Measurements from ENCODE around the gene WDFY4. TPM values are rescaled to one million over a fixed set of nuclear protein-coding genes. Genes with fewer than 3 reads are reported as not detected.

The WDFY4 gene
- polyA plus RNA-seq, 1 of the 3 experiments (the other 2 are of a cell fraction) = not detected

DNA sequence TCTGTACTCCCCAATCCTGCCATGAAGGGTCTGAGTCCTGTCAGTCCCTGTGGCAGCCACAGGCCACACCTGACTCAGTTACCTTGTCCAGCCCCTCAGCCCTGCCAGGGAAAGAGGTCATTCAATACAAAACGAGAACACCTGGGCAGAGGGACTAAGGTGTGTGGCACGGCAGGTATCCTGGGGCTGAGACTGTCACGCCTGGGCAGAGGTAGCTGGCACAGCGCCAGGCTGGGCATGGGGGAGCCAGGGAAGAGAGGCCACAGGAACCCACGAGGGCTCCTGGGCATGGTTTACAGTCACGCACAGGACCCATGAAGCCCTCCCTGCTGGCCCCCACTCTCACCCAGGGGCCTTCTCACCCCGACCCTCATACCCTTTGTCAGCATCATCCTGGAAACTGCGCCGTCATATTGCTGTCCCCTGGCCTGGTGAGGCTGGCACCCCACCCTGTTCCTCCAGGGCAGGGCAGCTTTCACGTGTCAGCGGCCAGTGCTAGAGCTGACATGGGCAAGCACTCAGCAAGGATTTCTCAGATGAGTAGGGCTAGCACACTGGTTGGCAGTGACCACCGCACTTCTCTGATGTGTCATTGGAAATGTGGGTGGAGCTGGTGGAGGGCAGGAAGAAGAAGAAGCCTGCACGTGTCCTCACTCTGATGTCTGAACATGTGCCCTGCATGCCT lies 212.2 kb downstream of the WDFY4 start (continued):
- TF ChIP-seq, protein P1, sequence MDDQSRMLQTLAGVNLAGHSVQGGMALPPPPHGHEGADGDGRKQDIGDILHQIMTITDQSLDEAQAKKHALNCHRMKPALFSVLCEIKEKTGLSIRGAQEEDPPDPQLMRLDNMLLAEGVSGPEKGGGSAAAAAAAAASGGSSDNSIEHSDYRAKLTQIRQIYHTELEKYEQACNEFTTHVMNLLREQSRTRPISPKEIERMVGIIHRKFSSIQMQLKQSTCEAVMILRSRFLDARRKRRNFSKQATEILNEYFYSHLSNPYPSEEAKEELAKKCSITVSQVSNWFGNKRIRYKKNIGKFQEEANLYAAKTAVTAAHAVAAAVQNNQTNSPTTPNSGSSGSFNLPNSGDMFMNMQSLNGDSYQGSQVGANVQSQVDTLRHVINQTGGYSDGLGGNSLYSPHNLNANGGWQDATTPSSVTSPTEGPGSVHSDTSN (IDR thresholded peaks at IDR 0.05) = no peak

DNA sequence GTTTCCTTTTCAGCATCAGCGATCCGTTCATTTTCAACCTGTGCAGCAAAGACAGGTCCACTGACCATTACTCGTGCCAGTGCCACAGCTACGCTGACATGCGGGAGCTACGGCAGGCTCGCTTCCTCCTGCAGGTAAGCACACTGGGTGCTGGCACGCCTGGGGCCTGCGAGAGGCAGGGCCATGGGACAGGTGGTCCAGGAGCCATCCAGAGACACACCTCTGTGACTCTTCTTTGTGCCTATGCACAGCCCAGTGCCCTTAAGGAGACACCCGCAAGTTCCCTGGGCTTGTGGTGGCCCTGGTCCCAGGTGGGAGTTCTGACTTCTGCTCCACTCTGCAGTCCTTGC lies 212.7 kb downstream of the WDFY4 start:
- CTCF ChIA-PET = interaction anchor here (1.5 kb wide), 1 partner anchor 13 kb away, joined by 3 read pairs; no protein-coding TSS in a partner anchor
- no peak for DNase-seq
- no peak overlapping the region for H2AFZ ChIP-seq (ENCODE audit: low read depth)

DNA sequence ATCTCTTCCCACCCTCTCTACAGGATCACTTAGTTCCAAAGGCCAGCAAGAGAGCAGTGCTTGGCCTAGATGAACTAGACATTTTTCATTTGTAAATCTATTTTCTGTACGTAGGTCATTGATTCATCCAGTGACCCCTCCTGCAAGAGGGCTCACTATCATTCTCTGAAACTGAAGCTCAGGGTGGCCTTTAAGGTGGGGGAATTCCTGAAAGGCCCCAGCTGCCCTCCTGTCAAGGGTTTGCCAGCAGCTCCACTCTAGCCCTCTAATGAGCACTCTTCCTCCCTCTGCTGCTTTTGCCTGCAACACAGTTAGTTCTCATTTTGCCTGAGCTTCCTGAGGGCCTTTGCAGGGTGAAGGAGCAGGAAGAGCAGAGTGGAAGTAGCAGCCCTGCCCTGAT lies 213.8 kb downstream of the WDFY4 start:
- ChIA-PET CTCF (interaction anchor here (1.5 kb wide), 2 partner anchors 9 to 14 kb away, joined by 3 read pairs; no protein-coding TSS in a partner anchor), POLR2A (no interaction called here)
- no peaks in the 10 kb centered on the region for H3K79me2 ChIP-seq (ENCODE audit: insufficient read depth)
- H3K27ac ChIP-seq (ENCODE audit: low read depth in 2 of 2, low read length in 1 of 2) = no peak overlapping the region
- no peaks in the 10 kb centered on the region for H3K9me3 ChIP-seq
- no peak overlapping the region for H2AFZ ChIP-seq (ENCODE audit: low read depth)
- no peak for DNase-seq
- H3F3A ChIP-seq (replicated peaks; ENCODE audit: insufficient read depth) = no peaks in the 10 kb centered on the region
- WGBS (ENCODE audit: low lambda C conversion rate) = no CpG with 5 or more reads among the region's 1 CpG
- no peaks in the 10 kb centered on the region for H4K20me1 ChIP-seq (ENCODE audit: insufficient read depth)
- no peaks in the 10 kb centered on the region for H3K9me2 ChIP-seq
- no peaks in the 10 kb centered on the region for H3K4me1 ChIP-seq (ENCODE audit: control insufficient read depth in 1 of 2, insufficient read depth in 2 of 2, low read depth in 1 of 2, low read length in 1 of 2)
- H3K4me3 ChIP-seq (ENCODE audit: low read depth in 2 of 2, low read length in 1 of 2) = no peak overlapping the region
- TF ChIP-seq, protein P2, sequence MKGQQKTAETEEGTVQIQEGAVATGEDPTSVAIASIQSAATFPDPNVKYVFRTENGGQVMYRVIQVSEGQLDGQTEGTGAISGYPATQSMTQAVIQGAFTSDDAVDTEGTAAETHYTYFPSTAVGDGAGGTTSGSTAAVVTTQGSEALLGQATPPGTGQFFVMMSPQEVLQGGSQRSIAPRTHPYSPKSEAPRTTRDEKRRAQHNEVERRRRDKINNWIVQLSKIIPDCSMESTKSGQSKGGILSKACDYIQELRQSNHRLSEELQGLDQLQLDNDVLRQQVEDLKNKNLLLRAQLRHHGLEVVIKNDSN (IDR thresholded peaks at IDR 0.05; ENCODE audit: borderline replicate concordance, low read depth) = no peak
- no peak for TF ChIP-seq RFX5 (IDR thresholded peaks at IDR 0.05; ENCODE audit: low read length)
- no peak for TF ChIP-seq SMC3 (IDR thresholded peaks at IDR 0.05; ENCODE audit: low read depth, low read length)
- H3K27me3 ChIP-seq (ENCODE audit: insufficient read depth) = no peaks in the 10 kb centered on the region
- H3K36me3 ChIP-seq (replicated peaks in 1 of 2; ENCODE audit: control insufficient read depth in 1 of 2, insufficient read depth in 2 of 2, low read length in 1 of 2) = no peaks in the 10 kb centered on the region
- no peak overlapping the region for H3K4me2 ChIP-seq
- H3K9ac ChIP-seq = no peak overlapping the region

More for the DNA sequence above, 212.7 kb downstream of the WDFY4 start:
- POLR2A ChIA-PET = no interaction called here
- Histone ChIP-seq H3K4me2 (no peak overlapping the region), H3K4me1 (ENCODE audit: control insufficient read depth in 1 of 2, insufficient read depth in 2 of 2, low read depth in 1 of 2, low read length in 1 of 2) (no peaks in the 10 kb centered on the region), H3F3A (replicated peaks; ENCODE audit: insufficient read depth) (no peaks in the 10 kb centered on the region), H3K9me2 (no peaks in the 10 kb centered on the region), H3K27me3 (ENCODE audit: insufficient read depth) (no peaks in the 10 kb centered on the region), H3K79me2 (ENCODE audit: insufficient read depth) (no peaks in the 10 kb centered on the region), H3K9me3 (no peaks in the 10 kb centered on the region), H3K36me3 (replicated peaks in 1 of 2; ENCODE audit: control insufficient read depth in 1 of 2, insufficient read depth in 2 of 2, low read length in 1 of 2) (no peaks in the 10 kb centered on the region), H3K4me3 (ENCODE audit: low read depth in 2 of 2, low read length in 1 of 2) (no peak overlapping the region), H4K20me1 (ENCODE audit: insufficient read depth) (no peaks in the 10 kb centered on the region), H3K9ac (no peak overlapping the region), H3K27ac (ENCODE audit: low read depth in 2 of 2, low read length in 1 of 2) (no peak overlapping the region)
- TF ChIP-seq POLR2AphosphoS5 (IDR thresholded peaks at IDR 0.05; ENCODE audit: low read depth, low read length) = no peak
- no peak for TF ChIP-seq EP300 (IDR thresholded peaks at IDR 0.05; ENCODE audit: borderline replicate concordance in 1 of 2, low read depth in 1 of 2, low read length in 1 of 2)
- TF ChIP-seq, protein P3, sequence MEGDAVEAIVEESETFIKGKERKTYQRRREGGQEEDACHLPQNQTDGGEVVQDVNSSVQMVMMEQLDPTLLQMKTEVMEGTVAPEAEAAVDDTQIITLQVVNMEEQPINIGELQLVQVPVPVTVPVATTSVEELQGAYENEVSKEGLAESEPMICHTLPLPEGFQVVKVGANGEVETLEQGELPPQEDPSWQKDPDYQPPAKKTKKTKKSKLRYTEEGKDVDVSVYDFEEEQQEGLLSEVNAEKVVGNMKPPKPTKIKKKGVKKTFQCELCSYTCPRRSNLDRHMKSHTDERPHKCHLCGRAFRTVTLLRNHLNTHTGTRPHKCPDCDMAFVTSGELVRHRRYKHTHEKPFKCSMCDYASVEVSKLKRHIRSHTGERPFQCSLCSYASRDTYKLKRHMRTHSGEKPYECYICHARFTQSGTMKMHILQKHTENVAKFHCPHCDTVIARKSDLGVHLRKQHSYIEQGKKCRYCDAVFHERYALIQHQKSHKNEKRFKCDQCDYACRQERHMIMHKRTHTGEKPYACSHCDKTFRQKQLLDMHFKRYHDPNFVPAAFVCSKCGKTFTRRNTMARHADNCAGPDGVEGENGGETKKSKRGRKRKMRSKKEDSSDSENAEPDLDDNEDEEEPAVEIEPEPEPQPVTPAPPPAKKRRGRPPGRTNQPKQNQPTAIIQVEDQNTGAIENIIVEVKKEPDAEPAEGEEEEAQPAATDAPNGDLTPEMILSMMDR (IDR thresholded peaks at IDR 0.05) = no peak
- TF ChIP-seq FOSL2 (IDR thresholded peaks at IDR 0.05; ENCODE audit: borderline replicate concordance, low read depth) = no peak
- TF ChIP-seq FOXJ3 (CRISPR knock-in tag; IDR thresholded peaks at IDR 0.05) = no peak
- no peak for TF ChIP-seq GATA2 (CRISPR knock-in tag; IDR thresholded peaks at IDR 0.05)
- no peak for TF ChIP-seq CHD2 (IDR thresholded peaks at IDR 0.05; ENCODE audit: low read length, partially characterized antibody)
- WGBS (ENCODE audit: low lambda C conversion rate) = 69% methylated on average over 6 of the region's 10 CpGs
